DLD1 (cell line): ENCODE data around the gene PFKFB3.
"Not testable (repeated sequence)": the region's sequence is repeated elsewhere in the genome, so short reads cannot be mapped to it uniquely, and the experiment has no call there.

ENCODE experiments used
- in situ Hi-C: cut with HindIII; loops from 2 replicates; pipeline ENCODE4 v1.10.0; 2017; ENCODE audit warnings: low sequenced_read_pairs

Gene PFKFB3

DNA sequence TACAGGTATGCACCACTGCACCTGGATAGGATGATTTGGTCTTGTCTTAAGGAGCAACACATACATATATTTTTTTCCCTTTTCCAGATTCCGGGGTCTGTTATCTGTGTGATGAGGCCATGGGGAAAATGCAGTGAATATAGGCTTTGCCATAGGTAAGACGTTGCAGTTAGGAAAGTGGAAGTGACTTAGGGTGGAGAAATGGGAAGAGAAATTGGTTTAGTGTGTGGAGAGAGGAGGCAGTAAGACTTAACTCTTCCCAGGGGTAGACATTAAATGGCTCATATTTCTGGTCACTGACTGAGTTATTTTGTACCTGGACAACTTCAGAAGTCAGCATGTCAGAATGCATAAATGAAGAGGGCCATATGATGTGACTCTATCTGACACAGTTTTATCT is 66.7 kb downstream of the PFKFB3 start:
- in situ Hi-C loops, result no loop called here

DNA sequence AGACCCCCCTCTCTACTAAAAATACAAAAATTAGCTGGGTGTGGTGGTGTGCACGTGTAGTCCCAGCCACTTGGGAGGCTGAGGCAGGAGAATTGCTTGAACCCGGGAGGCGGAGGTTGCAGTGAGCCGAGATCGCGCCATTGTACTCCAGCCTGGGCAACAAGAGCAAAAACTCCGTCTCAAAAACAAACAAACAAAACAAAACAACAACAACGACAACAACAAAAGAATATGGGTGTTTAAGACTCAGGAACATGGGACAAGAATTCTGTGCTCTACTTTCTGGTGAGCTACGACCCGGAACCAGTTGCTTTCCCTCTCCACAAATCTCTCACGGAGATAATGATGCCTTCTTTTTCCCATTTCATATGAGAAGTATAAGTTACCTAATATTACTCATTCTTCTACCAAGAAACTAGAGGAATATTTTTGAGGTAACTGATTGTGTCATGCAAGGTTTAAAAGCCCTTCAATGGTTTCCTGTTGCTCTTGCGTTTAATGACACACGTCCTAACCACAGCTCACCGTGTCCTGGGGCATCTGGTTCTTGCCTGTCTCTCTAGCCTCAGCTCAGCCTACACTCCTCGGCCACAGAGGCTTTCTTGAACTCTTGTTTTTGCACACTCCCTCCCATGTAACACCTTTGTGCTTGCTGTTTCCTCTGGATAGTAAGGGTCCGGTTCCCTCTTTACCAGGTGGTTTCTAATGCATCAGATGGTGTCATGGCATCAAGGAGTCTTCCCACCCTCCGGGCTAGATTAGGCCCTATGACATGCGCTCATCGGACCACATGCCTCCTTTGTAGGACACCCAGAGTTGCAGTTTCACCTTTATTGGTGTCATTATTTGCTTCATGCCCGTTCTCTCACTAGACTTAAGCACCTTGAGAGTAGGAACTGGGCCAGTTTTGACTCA is 67.5 kb downstream of the PFKFB3 start:
- in situ Hi-C loops, result no loop called here

DNA sequence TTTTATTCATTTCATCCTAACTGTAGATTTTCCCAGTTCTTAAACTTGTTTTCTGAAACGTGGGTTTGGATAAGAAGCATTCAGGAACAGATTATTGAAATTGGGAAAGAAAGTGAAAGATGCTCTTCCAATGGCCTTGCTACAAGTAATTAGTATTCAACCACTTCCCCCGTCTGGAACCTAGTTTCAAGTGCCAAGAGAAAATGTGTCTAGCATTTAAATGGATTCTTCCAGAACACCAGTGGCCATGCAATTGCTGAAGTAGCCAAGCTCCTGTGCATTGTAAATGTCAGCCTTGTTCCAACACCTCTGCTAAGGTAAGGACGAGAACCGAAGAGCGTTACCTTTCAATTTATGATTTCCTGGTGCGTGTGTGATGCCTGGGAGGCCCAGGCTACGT is 68.2 kb downstream of the PFKFB3 start:
- in situ Hi-C loops, result no loop called here

DNA sequence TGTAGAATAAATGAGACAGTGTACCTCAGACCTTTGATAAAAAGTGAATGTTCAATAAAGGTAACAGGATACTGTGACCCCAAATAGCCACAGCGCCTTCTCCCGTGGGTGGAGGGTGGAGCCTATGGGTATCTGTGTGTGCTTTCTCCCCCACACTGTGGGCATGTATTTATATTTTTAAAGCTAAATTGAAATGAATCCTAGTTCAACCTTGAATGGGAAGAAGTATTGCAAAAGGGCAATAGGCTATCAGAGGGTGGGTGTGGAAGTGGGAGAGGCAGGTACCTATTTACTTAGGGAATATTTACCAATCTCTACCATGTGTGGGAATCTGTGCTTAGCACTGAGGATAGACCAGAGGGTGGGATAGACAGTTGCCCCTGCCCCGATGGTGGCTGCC is 68.9 kb downstream of the PFKFB3 start:
- in situ Hi-C loops, result no loop called here

DNA sequence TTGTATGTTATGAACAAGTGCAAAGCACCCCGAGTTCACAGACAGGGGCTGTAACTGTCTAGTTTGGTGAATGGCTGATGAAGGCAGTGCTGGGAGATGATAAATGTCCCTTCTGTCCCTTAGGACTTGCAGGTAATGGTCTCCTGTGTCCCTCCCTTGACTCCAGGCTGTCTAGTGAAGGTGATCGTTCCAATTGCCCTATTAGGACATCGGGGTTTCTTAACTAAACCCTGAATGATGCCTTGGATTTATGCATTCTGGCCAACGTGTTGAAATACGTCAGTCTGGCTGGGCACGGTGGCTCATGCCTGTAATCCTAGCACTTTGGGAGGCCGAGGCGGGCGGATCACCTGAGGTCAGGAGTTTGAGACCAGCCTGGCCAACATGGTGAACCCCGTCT is 69.4 kb downstream of the PFKFB3 start:
- in situ Hi-C loops, result no loop called here

DNA sequence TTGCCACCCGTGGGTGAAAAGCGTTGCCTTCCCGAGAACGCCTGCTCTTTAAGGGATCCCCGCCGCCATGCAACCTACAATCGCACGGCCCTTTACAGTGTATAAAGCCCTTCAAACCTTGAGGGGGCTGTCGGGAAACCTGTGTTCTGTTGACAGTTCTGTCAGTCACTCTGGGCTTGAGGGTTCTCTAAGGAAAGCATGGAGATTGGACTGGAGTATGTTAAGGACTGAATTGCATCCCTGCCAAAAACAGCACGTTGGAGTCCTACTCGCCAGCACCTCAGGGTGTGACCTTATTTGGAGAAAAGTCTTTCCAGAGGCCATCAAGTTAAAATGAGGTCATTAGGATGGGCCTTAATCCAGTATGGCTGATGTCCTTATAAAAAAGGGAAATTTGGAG is 70.6 kb downstream of the PFKFB3 start:
- in situ Hi-C loops, result no loop called here

DNA sequence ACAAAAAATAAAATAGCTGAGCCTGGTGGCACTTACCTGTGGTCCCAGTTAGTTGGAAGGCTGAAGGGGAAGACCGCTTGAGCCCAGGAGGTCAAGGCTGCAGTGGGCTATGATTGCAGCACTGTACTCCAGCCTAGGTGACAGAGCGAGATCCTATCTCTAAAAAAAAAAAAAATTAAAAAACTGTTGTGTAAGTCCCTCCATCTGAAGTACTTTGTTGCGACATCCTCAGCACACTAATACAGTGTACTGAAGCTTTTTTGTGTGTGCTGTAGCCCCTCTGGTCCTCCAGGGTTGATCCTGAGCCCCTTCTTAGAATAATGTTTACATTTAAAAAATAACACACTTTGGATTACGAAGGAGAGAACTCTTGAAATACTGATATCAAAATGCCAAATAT is 71.3 kb downstream of the PFKFB3 start:
- in situ Hi-C loops, result no loop called here

DNA sequence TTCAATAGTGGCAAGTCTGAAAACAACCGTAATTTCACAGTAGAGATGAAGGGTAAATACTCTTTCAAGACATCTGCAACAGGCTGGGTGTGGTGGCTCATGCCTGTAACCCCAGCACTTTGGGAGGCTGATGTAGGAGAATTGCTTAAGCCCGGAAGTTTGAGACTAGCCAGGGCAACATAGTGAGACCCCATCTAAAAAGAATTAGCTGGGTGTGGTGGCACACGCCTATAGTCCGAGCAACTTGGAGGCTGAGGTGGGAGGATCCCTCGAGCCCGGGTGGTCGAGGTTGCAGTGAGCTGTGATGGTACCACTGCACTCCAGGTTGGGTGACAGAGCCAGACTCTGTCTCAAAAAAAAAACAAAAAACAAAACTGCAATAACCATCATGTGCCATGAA is 71.8 kb downstream of the PFKFB3 start:
- in situ Hi-C loops, result no loop called here

DNA sequence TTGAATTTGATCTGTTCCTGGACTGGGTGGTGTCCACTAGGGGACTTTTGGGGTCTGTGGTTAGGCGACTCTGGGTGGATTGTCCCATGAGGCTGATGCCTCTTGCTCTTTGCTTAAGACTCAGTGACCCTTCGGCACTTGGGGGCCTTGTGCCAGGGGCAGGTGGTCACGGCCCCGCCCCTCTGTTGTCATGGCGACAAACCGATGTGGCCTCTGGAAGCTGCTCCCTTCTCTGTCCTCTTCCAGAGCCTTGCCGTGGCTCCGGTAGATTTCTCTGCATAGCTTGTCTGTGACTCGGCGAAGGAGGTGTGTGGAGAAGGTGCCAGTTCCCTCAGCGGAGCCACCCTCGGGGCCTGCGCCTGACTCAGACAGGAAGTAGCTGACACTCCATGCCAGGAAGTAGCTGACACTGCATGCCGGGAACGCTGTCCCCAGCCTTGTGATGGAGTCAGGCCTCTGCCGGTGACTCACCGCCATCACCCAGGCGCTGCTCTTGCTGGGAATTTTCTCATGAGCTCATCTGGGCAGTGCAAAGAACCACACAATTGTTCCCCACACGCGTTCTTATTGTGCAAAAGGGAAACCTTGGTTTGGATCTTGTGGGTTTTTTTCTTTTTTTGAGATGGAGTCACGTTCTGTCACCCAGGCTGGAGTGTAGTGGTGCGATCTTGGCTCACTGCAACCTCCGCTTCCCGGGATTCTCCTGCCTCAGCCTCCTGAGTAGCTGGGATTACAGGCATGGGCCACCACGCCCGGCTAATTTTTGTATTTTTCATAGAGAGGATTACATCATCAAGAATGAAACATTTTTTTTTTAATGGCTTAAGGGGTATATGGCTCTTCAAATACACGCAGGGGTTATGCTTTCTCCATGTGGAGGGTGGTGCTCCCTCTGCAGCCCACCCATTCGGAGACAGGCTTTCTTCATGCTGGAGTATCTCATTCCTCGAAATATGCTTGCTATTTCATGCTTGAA is 72.6 kb downstream of the PFKFB3 start:
- in situ Hi-C loops, result no loop called here

DNA sequence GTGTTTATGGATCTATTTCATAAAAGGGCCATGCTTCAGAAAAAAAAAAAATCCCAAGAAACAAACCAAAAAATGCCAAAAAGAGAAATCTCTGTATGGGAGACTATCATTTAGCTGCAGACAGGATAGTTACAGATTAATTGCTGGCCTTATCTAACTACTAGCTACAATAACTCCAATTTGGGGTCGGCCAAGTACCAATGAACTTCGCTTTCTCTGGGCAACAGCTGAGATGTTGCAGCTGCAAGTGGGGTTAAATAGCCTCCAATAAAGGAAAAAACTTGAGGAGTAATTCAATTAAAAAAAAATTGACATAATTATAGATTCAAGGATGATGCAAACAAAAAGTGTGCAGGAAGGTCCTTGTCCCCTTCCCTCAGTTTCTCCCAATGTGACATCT is 73.6 kb downstream of the PFKFB3 start:
- in situ Hi-C loops, result no loop called here

DNA sequence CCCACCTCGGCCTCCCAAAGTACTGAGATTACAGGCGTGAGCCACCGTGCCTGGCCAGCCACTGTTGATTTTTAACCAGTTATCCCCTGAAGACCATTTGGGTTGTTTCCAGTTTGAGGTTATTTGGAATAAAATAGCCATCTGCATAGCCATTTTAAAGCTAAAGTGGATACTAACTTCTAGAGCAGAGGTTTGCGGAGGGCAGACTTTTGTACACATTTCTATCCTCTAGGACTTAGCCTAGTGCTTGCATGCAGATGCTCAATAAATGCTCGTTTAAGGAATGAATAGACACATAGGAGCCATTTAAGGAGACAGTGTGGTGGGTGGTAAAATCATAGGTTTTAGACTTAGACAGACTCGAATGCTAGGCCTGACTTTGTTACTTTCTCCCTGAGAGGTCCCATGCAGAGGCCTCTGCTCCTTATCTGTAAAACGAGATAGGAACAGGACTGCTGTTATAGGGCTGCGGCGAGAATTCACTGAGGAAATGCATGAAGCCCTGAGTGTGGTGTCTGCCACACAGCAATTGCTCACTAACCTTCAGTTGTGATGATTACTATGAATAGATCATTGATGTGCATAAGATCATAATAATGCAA is 75.9 kb downstream of the PFKFB3 start:
- in situ Hi-C loops, result no loop called here

DNA sequence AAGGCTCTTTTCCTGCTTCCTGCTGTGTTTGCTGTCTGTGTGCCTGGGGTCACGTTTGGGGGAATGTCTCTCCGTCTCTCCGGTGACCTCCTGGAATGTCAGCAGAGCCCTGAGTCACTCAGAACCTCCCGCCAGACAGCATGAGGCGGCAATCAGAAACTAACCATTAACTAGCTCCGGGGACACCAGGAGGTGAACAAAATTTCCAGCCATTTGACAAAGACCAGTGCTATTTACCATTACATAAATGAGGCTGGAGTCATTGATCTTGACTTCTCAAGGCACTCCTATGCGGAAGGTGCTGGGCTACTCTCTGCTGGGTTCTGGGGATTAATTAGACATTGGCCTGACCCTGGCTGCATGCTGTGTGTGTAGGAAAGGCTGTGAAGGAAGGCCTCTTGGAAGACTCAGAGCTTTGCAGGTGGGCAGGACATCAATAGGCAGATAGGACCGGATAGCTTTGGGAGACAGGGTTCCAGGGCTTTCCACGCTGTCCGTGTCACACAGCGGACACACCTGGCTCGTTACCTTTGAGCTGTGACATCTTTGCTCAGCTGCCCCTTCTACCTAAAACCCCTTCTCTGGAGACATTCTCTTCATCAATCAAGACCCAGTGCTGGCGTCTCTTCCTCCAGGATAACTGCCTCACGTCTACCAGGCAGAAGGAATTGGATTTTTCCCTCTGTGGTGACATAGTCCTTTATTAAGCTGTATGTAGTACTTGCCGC is 77.0 kb downstream of the PFKFB3 start:
- in situ Hi-C loops, result no loop called here

DNA sequence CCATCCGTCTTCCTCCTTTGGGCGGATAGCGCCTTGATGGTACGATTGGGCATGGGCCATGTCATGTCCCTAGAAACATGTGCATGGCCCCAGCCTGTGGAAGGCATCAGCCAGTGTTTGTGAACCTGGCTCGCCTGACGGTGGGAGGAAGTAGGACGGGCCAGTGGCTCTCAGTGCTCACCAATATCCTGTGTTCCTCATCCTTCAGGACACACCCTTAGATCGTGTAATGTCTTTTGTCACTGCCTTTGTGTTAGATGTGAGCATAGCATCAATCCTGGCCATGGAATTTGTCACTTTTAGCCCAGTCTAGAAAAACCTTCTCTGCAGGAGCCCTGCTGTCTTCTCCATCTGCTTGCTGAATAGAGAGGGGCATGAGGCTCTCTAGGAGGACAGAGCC is 77.6 kb downstream of the PFKFB3 start:
- in situ Hi-C loops, result no loop called here

DNA sequence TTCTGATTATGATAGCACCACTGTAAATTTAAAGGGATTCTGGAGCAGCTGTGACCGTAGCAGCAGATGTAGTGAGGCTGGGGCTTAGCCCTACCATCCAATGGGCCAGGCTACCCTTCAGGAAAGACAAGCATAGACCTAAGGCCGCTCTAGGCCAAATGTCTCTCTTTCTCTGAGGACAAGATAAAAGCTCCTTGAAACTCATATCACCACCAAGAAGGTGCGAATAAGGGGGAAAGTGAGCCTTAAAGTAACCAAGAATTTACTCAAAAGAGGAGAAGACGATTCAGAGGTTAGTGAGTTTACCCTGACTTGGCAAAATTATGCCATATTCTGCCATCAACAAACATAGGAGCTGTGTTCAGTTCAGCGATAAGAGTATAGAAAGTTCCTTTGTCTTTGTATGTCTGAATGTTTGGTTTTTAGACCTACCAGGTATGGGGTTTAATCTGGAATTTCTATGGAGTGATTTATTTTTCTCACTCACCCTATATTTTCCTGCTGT is 79.8 kb downstream of the PFKFB3 start:
- in situ Hi-C loops, result no loop called here

DNA sequence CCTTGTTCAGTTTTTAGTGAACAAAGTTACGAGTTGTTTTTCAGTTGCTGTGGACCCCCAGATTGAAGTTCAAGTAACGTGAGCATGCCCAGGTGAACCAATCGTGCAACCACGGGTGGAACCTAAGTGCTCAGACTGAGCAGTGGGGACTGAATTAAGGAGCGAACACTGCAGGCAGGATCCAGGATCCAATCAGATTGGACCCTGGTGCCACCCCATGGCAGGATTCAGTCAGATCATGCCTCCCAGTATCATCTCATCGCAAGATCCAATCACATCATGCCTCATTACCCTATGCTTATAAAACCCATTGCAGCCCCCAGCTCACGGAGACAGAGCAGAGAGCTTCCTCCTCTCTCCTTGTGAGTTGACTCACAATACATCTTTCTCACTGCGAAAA is 80.9 kb downstream of the PFKFB3 start:
- in situ Hi-C loops, result no loop called here

DNA sequence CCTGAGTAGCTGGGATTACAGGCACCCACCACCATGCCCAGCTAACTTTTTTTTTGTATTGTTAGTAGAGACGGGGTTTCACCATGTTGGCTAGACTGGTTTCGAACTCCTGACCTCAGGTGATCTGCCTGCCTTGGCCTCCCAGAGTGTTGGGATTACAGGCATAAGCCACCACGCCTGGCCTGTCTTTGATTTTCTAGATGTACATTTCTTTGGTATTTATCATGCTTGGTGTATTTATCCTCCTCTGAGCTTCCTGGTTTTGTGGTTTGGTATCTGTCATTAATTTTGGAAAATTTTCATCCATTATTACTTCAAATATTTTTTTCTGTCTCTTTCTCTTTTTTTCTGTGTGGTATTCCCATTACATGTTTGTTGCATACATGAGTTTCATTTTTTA is 87.9 kb downstream of the PFKFB3 start:
- in situ Hi-C loops, result not testable (repeated sequence)

DNA sequence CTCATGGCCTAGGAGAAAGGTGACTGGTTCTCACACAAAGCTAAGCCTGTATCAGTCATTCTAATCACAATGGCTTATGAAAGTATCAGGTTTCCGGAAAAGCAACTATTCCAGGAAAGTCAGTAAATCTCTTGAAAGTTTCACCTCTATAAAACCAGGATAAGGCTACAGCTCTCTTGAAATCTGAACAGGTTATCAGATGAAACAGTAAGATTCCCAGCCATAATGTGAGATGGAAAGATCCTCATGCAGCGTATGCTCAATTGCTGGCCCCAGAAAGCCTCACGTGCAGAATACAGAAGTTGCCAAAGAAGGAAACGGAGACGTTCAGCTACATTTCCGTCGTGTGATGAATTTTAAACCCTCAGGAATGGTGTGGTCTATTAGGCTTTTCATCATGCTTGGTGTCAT is 90.0 kb downstream of the PFKFB3 start:
- in situ Hi-C loops, result no loop called here

DNA sequence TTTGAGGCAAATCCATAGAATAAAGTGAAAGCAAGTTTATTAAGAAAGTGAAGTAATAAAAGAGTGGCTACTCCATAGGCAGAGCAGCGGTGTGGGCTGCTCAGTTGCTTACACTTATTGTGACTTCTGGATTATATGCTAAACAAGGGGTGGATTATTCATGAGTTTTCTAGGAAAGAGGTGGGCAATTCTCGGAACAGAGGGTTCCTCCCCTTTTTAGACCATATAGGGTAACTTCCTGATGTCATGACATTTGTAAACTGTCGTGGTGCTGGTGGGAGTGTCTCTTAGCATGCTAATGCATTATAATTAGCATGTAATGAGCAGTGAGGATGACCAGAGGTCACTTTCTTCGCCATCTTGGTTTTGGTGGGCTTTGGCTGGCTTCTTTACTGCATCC is 93.7 kb downstream of the PFKFB3 start:
- in situ Hi-C loops, result not testable (repeated sequence)

DNA sequence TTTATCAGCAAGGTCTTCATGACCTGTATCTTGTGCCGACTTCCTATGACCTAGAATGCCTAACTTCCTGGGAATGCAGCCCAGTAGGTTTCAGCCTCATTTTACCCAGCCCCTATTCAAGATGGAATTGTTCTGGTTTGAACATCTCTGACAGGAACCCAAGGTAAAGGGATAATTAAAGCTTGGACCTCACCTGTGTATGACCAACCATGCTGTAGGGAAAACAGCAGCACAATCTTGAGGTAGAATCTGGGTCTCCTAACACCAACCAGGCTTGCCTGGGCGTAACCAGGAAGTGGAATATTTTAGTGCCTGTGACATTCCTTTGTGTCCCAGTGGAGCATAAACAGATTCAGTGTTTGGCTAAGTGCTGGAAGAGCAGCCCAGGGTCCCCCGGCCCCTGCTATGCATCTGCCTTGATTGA is 94.1 kb downstream of the PFKFB3 start:
- in situ Hi-C loops, result no loop called here

DNA sequence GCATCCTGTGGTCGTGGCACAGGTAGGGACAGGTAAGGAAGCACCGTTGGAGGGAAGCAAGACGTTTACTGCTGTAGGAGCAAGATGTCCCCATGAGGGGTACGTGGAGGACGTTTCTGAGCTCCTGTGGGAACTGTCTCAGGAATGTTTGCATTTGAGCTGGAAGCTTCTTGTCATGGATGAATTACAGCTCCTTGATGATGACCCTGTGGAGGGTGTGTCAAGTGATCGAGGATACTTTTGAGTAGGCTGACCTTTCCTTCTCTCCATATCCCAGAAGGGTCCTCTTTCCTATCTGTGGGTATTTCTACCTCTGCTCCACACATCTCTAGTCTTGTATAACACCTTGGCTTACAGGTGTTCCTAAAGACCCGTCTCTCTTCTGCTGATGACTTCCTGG is 94.8 kb downstream of the PFKFB3 start:
- in situ Hi-C loops, result no loop called here
